GM23338 (cell line): ENCODE results near the gene MBNL1. TPM values are rescaled to one million over a fixed set of nuclear protein-coding genes. Genes with fewer than 3 reads are reported as not detected.

Experiments used
- ATAC-seq: fragments of 200-7000 bp; cut with Tn5 transposase; 3 replicates; pipeline ENCODE4 v1.9.1; 2020
- DNase-seq: peaks from one replicate; pipeline ENCODE4 v3.0.0-alpha.2; 2015; ENCODE audit warnings: low spot score
- H2AFZ ChIP-seq: fragments of 200-600 bp; sonication (generic); 2 replicates; pipeline ENCODE4 v1.8.0; 2016; ENCODE audit warnings: antibody characterized with exemption, mild to moderate bottlenecking, moderate library complexity
- H3F3A ChIP-seq: fragments of 200-600 bp; sonication (generic); replicated peaks from 2 replicates; pipeline ENCODE4 v1.8.0; 2017; ENCODE audit warnings: antibody characterized with exemption, mixed run types, low read depth
- H3K27ac ChIP-seq: fragments of 200-600 bp; sonication (generic); 2 replicates; pipeline ENCODE4 v1.6.1; 2016; ENCODE audit warnings: low read depth
- H3K27me3 ChIP-seq: fragments of 200-600 bp; sonication (generic); 2 replicates; pipeline ENCODE4 v1.8.0; 2016; ENCODE audit warnings: mild to moderate bottlenecking, mixed run types, moderate library complexity; ENCODE audit not compliant: insufficient read depth
- H3K36me3 ChIP-seq: fragments of 200-600 bp; sonication (generic); 2 replicates; pipeline ENCODE4 v1.8.0; 2016; ENCODE audit warnings: mild to moderate bottlenecking; ENCODE audit not compliant: insufficient read depth
- H3K4me1 ChIP-seq: fragments of 200-600 bp; sonication (generic); 2 replicates; pipeline ENCODE4 v1.8.0; 2016; ENCODE audit warnings: mild to moderate bottlenecking, moderate library complexity; ENCODE audit not compliant: insufficient read depth
- H3K4me2 ChIP-seq: fragments of 200-600 bp; sonication (generic); 2 replicates; pipeline ENCODE4 v1.7.1; 2017; ENCODE audit warnings: mixed run types
- H3K4me3 ChIP-seq: fragments of 200-600 bp; sonication (generic); 2 replicates; pipeline ENCODE4 v1.6.1; 2016; ENCODE audit warnings: mixed run types
- H3K79me2 ChIP-seq: fragments of 200-600 bp; sonication (generic); replicated peaks from 2 replicates; pipeline ENCODE4 v1.8.0; 2017; ENCODE audit warnings: mild to moderate bottlenecking; ENCODE audit not compliant: insufficient read depth
- H3K9me2 ChIP-seq: fragments of 200-600 bp; sonication (generic); 2 replicates; pipeline ENCODE4 v1.8.0; 2017; ENCODE audit not compliant: insufficient read depth
- H4K20me1 ChIP-seq: fragments of 200-600 bp; sonication (generic); replicated peaks from 2 replicates; pipeline ENCODE4 v1.8.0; 2017; ENCODE audit warnings: mild to moderate bottlenecking; ENCODE audit not compliant: insufficient read depth
- H3K27ac Mint-ChIP-seq: 2 replicates; pipeline ENCODE4 v1.8.0; 2020; ENCODE audit warnings: inconsistent platforms, mild to moderate bottlenecking, moderate library complexity, mixed read lengths
- H3K27me3 Mint-ChIP-seq: 3 replicates; pipeline ENCODE4 v1.8.0; 2022; ENCODE audit warnings: low read depth, mild to moderate bottlenecking, moderate library complexity, mixed read lengths, inconsistent platforms; ENCODE audit not compliant: insufficient read depth, poor library complexity
- H3K36me3 Mint-ChIP-seq: 3 replicates; pipeline ENCODE4 v1.8.0; 2021; ENCODE audit warnings: low read depth, mild to moderate bottlenecking, inconsistent platforms, moderate library complexity, mixed read lengths
- H3K4me1 Mint-ChIP-seq: 3 replicates; pipeline ENCODE4 v1.8.0; 2020; ENCODE audit warnings: mild to moderate bottlenecking, inconsistent platforms, mixed read lengths
- H3K4me3 Mint-ChIP-seq: 3 replicates; pipeline ENCODE4 v1.8.0; 2021; ENCODE audit warnings: moderate library complexity, mild to moderate bottlenecking, inconsistent platforms, mixed read lengths
- H3K9me3 Mint-ChIP-seq: 3 replicates; pipeline ENCODE4 v1.8.0; 2020; ENCODE audit warnings: moderate library complexity, mild to moderate bottlenecking, inconsistent platforms, mixed read lengths
- CREB1 ChIP-seq: fragments of 250-450 bp; sonication (Bioruptor Pico); IDR thresholded peaks from 2 replicates; pipeline ENCODE4 v1.5.0; 2020; ENCODE audit warnings: low read depth, mild to moderate bottlenecking, moderate library complexity
- CTCF ChIP-seq, 2 experiments: fragments of 200-600 bp in 1 of 2; sonication (generic) in 1 of 2; conservative IDR thresholded peaks; 2 replicates each; pipeline versions ENCODE4 v1.5.1 to v1.6.1; 2016 to 2017; ENCODE audit warnings: antibody characterized with exemption in 2 of 2, low read depth in 2 of 2, mild to moderate bottlenecking in 2 of 2, moderate library complexity in 1 of 2
- EZH2 ChIP-seq: fragments of 200-600 bp; sonication (generic); IDR thresholded peaks from one replicate; pipeline ENCODE4 v1.8.0; 2017; ENCODE audit warnings: antibody characterized with exemption, mild to moderate bottlenecking, low read depth; ENCODE audit not compliant: unreplicated experiment
- EZH2phosphoT487 ChIP-seq: fragments of 200-600 bp; sonication (generic); IDR thresholded peaks from one replicate; pipeline ENCODE4 v1.8.1; 2018; ENCODE audit warnings: antibody characterized with exemption; ENCODE audit not compliant: unreplicated experiment
- JUNB ChIP-seq: IDR thresholded peaks from one replicate; pipeline ENCODE4 v1.6.1; 2016; ENCODE audit warnings: antibody characterized with exemption; ENCODE audit not compliant: unreplicated experiment
- NANOG ChIP-seq: IDR thresholded peaks from 2 replicates; pipeline ENCODE4 v1.6.1; 2016; ENCODE audit warnings: antibody characterized with exemption, borderline replicate concordance
- POLR2AphosphoS5 ChIP-seq: IDR thresholded peaks from 2 replicates; pipeline ENCODE4 v1.6.1; 2016; ENCODE audit warnings: antibody characterized with exemption, low read depth
- ZNF114 ChIP-seq: fragments of 250-450 bp; sonication (Bioruptor Pico); IDR thresholded peaks from 2 replicates; pipeline ENCODE4 v1.5.0; 2020; ENCODE audit warnings: mild to moderate bottlenecking, moderate library complexity
- ZNF462 ChIP-seq: fragments of 250-450 bp; sonication (Bioruptor Pico); IDR thresholded peaks from 2 replicates; pipeline ENCODE4 v1.5.0; 2020; ENCODE audit warnings: mild to moderate bottlenecking, moderate library complexity
- polyA plus RNA-seq: library from polyadenylated mRNA; unstranded; fragments of >200 nt; fragmentation: Nextera tagmentation; extraction: Ambion mirVana; gene quantifications from 2 replicates; pipeline ENCODE4 v1.2.1, GENCODE V29; 2016
- total RNA-seq: library from RNA; depleted of rRNA; stranded (reverse); fragments of >200 nt; shearing (Covaris generic); gene quantifications from 2 replicates; pipeline ENCODE4 v1.2.3, GENCODE V29; 2014
- TF ChIP-seq, protein P1 (sequence below): IDR thresholded peaks from 2 replicates; pipeline ENCODE4 v1.6.1; 2016; ENCODE audit warnings: antibody characterized with exemption

The MBNL1 gene
- total and polyA plus RNA-seq, 2 experiments from 2014 or later = 9.4 to 23.2 TPM

DNA sequence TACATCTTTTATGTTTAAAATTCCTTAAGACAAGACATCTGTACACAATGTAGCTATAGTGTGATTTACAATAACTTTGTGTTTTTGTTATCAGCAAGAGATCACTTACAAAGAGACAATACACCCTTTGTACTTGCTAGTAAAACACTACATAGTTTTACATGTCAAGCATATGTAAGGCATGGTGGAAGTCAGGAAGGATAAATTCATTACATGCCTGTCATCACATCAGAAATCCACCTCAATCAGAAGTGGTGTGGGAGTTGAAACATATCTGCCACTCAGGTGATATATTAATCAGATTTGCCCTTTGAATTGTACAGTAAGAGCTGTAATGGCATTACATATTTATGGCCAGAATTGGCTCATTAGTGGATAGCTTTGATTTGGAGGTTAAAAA is 95.5 kb downstream of the MBNL1 start:
- Histone ChIP-seq H3K36me3 (no peaks in the 10 kb centered on the region), H4K20me1 (no peaks in the 10 kb centered on the region; the same call in 1 of the 2 replicates), H3K9me2 (no peaks in the 10 kb centered on the region), H3K4me1 (peaks cover 12% of the 10 kb centered on the region), H3K27me3 (no peaks in the 10 kb centered on the region), H3K79me2 (peaks cover 51% of the 10 kb centered on the region), H3K4me2 (no peak overlapping the region), H3F3A (no peaks in the 10 kb centered on the region), H3K27ac (no peak overlapping the region), H3K4me3 (no peak overlapping the region), H2AFZ (no peak overlapping the region)
- Mint-ChIP-seq H3K9me3 (peaks cover 3% of the 10 kb centered on the region; the same call in 2 of the 3 replicates), H3K36me3 (peaks cover 16% of the 10 kb centered on the region; the same call in 2 of the 3 replicates), H3K27me3 (peaks cover 2% of the 10 kb centered on the region), H3K4me1 (peaks cover 24% of the 10 kb centered on the region), H3K4me3 (no peak overlapping the region), H3K27ac (no peak overlapping the region)
- no peak for TF ChIP-seq EZH2
- no peak for TF ChIP-seq CTCF (conservative IDR thresholded peaks at IDR 0.05; ENCODE audit: low read depth in 2 of 2)
- TF ChIP-seq ZNF114 (CRISPR knock-in tag) = no peak
- no peak for DNase-seq
- ATAC-seq = no peak

DNA sequence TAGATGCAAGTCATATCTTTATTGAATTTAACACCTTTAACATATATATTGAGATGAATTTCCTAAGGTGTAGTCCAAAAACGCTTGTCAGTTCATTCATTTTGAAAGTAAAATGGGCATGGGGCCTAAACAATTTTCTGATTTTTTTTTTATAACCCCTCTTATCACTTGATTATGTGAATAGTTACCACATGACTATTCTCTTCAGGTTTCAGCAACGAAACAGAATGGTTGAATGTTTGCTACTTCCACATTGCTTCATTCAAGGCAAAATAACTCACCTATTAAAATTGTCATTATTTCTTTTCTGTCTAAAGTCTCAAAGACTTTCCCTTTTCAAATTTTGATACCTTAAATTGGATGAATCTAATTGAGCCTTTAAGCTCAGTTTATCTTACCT is 96.4 kb downstream of the MBNL1 start:
- Histone ChIP-seq H3K4me3 (no peak overlapping the region), H3K79me2 (peaks cover 52% of the 10 kb centered on the region), H4K20me1 (no peaks in the 10 kb centered on the region; the same call in 1 of the 2 replicates), H3K9me2 (no peaks in the 10 kb centered on the region), H3K4me1 (peaks cover 7% of the 10 kb centered on the region; the same call in 1 of the 2 replicates), H3K36me3 (no peaks in the 10 kb centered on the region), H3K27me3 (no peaks in the 10 kb centered on the region), H3K27ac (no peak overlapping the region), H2AFZ (no peak overlapping the region), H3F3A (no peaks in the 10 kb centered on the region), H3K4me2 (no peak overlapping the region)
- DNase-seq (no peak), ATAC-seq (no peak)
- no peak overlapping the region for H3K4me3 Mint-ChIP-seq
- peaks cover 2% of the 10 kb centered on the region for H3K27me3 Mint-ChIP-seq
- H3K27ac Mint-ChIP-seq = no peak overlapping the region
- peaks cover 16% of the 10 kb centered on the region; the same call in 2 of the 3 replicates for H3K36me3 Mint-ChIP-seq
- peaks cover 21% of the 10 kb centered on the region for H3K4me1 Mint-ChIP-seq
- peaks cover 3% of the 10 kb centered on the region; the same call in 2 of the 3 replicates for H3K9me3 Mint-ChIP-seq
- TF ChIP-seq, protein P1, sequence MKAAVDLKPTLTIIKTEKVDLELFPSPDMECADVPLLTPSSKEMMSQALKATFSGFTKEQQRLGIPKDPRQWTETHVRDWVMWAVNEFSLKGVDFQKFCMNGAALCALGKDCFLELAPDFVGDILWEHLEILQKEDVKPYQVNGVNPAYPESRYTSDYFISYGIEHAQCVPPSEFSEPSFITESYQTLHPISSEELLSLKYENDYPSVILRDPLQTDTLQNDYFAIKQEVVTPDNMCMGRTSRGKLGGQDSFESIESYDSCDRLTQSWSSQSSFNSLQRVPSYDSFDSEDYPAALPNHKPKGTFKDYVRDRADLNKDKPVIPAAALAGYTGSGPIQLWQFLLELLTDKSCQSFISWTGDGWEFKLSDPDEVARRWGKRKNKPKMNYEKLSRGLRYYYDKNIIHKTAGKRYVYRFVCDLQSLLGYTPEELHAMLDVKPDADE = no peak
- TF ChIP-seq ZNF462 (CRISPR knock-in tag) = no peak
- no peak for TF ChIP-seq NANOG
- no peak for TF ChIP-seq ZNF114 (CRISPR knock-in tag)
- TF ChIP-seq CTCF (conservative IDR thresholded peaks at IDR 0.05; ENCODE audit: low read depth in 2 of 2) = no peak
- TF ChIP-seq CREB1 (CRISPR knock-in tag) = no peak
- TF ChIP-seq JUNB = no peak
- no peak for TF ChIP-seq POLR2AphosphoS5
- TF ChIP-seq EZH2phosphoT487 = no peak
